NCI-H1048 (cell line): ENCODE results near the gene TIMP2.
"Not testable (repeated sequence)": the region's sequence is repeated elsewhere in the genome, so short reads cannot be mapped to it uniquely, and the experiment has no call there.

Experiments
- DNase-seq: peaks from one replicate; lab custom pipeline; 2025; lab: John Stamatoyannopoulos, UW

TIMP2 gene

DNA sequence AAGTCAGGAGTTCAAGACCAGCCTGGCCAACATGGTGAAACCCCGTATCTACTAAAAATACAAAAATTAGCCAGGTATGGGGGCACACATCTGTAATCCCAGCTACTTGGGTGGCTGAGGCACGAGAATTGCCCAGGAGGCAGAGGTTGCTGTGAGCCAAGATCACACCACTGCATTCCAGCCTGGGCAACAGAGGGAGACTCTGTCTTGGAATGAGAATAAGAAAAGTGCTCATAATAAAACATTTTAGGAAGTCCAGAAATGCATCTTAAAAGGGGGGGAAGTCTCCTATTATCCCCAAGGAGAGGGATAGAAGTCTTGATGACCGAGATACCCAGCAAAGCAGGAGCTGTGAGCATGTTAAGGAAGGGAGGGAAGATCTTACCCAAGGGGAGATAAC, 58.1 kb downstream of the TIMP2 start:
- DNase-seq = not testable (repeated sequence)

DNA sequence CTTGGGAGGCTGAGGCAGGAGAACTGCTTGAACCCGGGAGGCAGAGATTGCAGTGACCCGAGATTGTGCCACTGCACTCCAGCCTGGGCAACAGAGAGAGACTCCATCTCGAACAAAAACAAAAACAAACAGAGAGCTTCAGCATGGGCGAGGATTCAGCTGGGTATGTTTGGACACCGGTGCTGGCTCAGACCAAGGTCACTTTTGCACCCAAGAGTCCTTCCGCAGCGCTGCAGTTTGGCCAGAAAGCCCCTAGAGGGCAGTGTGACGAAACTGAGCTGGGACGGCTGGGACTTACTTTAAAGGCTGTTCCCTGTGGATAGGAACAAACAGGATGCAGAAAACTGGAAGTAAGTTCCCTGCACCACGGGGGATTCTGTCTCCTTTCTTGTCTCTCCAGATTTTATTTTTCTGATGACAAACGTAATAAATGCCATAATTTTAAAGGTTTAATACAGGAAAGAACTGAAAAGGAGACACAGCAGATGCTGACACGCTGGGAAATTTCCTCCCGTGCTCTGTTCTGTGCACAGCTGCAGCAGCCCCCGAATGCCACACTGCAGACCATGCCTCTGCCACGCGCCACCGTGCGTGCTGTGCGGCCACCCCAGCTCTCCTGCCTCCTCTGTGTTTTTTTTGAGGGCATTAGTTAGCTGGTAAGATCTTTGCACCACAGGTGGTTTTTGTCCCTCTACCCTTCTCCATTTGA, 59.4 kb downstream of the TIMP2 start:
- DNase-seq = peak; percentile 31

DNA sequence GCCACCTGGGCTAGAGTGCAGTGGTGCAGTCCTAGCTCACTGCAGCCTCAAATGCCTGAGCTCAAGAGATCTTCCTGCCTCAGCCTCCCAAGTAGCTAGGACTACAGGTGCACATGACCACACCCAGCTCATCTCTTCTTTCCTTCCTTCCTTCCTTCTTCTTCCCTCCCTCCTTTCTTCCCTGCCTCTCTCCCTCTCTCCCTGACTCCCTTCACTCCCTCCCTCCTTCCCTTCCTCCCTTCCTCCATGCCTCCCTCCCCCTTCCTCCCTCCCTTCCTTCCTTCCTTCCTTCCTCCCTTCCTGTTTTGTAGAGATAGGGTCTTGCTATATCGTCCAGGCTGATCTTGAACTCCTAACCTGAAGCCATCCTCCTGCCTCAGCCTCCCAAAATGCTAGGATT, 61.1 kb downstream of the TIMP2 start:
- no peak for DNase-seq

DNA sequence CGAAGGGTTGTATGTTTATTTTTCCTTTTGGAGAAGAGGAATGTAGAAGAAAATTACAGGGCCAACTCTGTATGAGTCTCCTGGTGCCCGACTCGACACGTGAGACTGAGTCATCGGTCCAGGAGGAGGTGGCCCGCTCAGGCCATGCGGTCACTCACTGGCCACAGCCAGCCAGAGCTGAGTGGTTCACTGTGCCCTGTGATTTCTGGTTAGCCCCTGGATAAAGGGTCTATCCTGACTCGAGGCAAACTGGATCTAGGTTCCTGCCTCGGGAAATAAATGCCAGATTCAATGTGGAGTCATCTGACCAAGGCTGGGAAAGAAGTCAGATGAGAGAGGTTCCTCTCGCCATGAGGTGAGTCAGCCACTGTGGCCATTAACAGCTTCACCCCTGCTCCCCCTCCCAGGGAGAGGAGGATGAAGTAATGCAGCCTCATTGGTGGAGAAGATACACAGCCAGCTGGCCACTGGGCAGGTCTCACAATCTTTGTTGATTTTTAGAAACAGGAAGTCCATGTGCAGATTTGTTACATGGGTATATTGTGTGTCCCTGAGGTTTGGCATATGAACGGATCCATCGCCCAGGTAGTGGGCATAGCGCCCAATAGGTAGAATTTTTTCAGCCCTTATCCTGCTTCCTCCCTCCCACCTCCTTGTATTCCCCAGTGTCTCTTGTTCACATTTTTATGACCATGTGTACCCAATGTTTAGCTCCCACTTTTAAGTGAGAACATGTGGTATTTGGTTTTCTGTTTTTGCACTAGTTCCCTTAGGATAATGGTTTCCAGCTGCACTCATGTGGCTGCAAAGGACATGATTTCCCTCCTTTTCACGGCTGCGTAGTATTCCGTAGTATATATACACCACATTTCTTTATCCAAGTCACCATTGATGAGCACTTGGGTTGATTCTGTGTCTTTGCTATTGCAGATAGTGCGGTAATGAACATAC, 62.8 kb downstream of the TIMP2 start:
- no peak for DNase-seq

DNA sequence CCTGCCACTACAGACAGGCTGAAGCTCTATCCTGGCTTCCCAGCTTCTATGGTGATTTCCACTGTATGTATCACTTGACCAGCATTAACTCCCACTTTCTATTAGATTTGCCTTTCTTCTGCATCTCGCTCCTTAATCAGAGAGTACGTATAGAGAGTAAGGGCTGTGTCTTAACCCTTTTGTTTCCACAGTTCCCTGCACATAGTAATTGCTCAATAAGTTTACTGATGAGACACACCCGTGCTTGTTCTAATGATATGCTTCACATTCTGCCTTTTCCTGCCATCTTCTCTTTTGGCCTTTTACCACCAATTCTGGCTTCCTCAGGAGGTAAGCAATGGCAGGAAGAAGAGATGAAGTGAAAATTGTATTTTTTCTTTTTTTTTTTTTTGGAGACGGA, 64.0 kb downstream of the TIMP2 start:
- no peak for DNase-seq

DNA sequence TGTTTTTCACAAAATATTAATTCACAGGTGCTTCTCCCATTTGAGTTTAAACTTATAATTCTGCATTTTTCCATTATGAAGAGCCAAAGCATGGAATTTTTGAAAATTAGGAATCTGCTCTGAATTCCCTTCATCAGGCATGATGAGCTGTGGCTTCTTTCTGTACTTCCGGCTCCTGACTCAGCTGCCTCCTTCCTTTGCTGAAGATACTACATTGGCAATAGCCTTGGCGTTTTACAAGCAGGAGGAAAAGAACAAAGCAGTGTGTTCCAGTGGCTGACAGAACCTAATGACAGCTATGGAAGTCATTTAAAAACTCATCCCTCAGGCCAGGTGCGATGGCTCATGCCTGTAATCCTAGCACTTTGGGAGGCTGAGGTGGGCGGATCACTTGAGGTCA, 66.1 kb downstream of the TIMP2 start:
- no peak for DNase-seq

DNA sequence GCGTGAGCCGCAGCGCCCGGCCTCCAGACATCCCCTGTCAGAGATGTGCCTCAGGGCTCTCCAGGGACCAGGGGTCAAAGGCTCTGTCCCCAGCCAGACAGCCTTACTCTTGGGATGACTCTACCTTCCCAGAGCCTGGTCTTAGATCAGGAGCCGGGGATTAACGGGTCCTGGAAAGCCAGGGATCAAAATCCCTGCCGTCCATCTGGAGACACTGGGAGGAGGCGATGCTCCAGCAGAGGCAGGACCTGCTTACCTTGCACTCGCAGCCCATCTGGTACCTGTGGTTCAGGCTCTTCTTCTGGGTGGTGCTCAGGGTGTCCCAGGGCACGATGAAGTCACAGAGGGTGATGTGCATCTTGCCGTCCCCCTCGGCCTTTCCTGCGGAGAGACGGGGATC, 67.9 kb downstream of the TIMP2 start:
- no peak for DNase-seq

DNA sequence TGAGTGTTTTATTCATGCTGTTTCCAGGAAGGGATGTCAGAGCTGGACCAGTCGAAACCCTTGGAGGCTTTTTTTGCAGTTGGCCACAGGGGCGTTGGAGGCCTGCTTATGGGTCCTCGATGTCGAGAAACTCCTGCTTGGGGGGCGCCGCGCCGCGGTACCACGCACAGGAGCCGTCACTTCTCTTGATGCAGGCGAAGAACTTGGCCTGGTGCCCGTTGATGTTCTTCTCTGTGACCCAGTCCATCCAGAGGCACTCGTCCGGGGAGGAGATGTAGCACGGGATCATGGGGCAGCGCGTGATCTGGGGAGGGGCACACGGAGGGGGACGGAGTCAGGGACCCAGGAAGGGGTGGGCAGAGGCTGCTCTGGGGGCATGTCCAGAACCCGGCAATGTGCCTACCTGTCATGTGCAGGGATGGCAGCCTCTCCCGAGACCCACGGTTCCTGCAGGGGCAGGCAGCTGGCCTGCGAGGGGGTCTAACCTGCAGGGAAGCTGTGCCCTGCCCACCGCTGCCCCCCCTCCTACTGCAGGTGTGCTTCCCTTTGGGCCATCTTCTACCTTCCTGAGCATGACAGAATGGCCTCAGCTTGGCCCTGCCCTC, 69.5 kb downstream of the TIMP2 start:
- no peak for DNase-seq

DNA sequence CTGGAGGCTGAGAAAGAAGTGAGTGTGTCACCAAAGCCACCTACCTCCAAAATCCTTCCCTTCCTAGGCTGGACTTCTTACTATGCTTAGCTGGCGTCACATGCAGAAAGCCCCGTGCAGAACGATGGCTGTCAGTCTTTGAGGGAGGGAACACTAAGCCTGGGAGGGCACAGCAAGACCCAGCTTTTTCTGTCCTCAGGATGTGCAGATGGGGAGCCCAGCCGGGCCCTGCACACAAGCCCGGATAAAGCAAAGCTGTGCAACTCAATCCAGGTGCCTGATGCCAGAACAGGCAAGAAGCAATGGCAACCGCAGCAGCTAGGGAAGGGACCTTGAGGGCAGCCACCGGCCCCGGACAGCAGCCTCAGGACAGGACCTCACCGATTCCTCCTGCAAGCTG, 70.7 kb downstream of the TIMP2 start:
- no peak for DNase-seq

DNA sequence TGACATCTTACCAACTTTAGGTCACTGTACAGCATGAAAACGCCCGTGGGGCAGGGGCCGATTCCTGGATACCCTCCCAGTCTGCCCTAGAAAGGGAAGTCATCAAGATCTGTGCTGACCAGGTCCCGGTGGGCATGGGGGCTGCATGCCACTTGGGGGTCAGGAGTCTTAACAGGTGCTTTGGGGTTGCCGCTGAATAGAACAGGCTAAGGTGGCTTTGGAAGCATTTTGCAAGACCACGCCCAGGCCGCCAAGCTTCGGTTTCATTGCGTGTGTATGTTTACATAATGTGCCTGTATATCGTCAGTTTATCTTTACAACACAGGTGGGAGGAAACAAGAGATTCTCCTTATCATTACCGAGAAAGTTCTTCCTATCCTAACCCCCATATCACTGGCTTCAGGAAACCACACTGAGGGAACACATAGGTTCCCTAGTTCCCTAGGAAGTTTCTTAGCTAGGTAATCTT, 71.2 kb downstream of the TIMP2 start:
- DNase-seq = no peak

DNA sequence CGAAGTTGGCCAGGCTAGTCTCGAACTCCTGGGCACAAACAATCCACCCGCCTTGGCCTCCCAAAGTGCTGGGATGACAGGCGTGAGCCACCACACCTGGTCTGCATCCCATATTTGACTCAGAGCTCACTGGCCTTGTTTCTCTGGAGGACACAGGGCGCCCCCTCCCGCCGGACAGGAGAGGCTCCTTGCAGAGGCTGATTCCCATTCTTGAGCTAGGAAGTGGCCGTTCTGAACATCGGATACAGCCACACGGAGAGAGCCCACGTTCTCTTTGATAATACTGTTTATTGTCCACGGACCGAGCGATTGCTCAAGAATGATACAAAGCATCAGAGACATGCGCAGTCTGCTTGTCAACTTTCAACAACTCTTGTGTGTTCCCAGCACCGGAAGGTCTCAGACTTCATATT, 72.5 kb downstream of the TIMP2 start:
- no peak for DNase-seq

DNA sequence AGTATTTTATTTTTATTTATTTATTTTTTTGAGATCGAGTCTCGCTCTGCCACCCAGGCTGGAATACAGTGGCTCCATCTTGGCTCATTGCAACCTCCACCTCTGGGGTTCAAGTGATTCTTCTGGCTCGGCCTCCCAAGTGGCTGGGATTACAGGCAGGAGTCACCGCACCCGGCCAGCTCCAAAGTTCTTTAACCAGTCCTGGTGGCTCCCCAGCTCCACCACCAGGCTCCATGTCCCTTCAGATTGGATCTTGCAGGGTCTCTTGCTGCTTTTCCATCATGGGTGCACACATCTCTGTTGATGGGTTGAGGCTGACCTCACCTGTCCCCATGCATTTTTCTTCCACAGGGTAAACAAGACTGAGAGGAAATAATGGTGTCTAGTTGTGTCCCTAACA, 76.2 kb downstream of the TIMP2 start:
- no peak for DNase-seq

DNA sequence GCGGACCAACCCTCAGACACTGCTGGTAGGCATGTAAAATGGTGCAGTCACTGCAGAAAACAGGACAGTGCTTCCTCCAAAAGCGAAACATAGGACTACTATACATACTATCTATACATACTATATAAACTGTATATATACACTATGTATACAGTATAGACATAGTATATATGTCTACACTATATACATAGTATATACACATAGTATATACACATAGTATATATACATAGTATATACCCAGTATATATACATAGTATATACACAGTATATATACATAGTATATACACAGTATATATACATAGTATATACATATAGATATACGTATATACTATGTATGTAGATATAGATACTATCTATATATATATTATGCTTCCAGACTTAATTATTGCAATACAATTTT, 78.1 kb downstream of the TIMP2 start:
- DNase-seq = no peak

DNA sequence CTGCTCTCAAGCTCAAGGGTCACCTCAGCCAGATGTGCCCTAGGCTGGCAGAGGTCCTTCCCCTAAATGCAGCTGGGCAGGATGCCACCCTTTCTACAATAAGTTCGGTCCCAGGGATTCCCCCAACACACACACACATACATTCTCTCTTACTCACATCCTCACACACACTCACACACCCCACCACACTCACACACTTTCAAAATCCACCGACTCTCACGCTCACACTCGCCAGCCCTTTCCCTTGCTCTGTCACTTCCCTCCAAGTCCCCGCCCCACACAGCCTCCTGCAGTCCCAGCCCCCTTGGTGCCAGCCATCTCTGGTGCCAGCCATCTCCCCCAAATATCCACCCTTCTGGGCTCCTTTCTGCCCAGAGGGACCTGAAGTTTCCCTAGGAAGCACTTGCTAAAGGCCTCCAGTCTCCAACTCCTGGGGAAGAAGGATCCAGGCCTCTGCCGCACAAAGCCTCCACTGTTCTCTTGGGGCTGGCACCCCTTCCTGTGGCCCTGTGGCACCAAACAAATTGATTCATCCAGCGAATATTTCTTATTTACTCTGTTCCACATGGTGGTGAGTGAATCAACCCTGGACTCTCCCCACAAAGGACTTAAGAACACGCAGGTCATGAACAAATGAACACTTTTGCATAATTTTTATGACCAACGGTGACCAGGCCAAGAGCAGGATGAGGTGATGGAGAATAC, 80.7 kb downstream of the TIMP2 start:
- no peak for DNase-seq

DNA sequence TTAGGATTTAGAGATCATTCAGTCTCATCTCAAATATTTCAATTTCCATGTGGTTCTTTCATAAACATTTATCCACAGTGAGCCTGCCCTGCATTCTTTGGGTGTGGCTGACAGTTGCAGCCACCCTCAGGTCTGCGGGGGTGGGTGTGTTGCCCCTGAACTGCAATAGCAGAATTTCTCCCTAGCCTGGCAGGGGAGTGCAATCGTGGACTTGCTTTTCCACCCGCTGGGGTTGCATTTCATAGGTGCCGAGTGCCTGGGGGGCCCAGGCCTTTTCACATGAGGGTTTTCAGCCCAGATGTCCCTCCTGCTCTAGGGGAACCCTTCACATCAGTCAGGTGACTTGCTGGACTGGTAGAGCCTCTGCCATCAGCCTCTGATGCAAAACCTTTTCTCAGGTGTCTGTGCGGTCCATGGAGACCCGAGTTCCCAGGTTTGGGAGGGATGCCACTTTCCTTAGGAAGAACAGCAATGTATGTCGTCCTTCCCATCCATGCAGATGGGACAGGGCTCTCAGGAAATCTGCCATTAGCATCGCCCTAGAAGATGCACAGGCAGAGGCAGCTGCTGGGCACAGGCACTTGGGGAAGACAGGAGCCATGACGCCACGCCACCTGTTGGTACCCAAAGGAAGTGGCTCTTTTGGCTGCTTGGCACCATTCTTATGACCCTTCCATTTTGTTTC, 82.2 kb downstream of the TIMP2 start:
- no peak for DNase-seq

DNA sequence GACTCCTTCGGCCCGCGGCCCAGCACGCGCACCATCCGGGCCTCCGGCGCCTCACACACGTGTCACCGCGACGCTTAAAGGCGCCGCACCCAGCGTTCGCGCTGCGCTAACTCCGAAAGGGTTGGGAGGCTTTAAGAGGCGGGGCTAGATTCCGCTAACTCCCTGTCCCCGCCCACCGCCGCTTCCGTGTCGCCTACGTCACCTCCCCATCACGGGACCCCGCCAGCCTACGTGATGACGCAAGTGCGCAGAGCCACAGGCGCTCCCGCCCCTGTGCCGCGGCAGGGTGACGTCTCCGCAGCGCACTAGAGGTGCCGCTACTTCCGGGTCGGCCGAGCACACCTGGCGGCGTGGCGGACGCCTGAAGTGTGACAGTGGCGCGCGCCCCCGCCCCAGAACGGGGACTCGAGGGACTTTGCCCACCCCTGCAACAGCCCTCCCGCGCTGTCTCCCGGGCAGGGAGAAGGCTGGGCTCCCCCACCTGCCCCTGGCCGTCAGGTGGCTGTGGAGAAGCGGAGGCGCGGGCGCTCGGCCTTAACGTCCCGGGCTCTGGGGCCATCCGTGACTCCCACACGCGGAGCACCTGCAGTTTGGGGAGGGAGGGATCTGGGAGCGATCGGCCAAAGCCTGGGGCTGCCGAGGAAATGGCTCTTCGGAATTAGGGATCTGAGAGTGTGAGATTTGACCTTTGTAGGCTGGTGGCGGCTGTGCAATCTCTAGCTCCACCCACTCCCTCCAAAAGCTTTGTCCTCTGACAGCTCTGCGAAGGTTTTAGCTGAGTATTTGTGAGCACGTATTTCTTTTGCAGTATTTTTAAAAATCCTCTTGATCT, 84.2 kb downstream of the TIMP2 start, which contains the start of gene USP36:
TSS of gene USP36 (minus strand) at position 35 of the 832 bp plus-strand sequence. CDS start 4,451 bp downstream, outside the sequence.
- peak; percentile 96 for DNase-seq

DNA sequence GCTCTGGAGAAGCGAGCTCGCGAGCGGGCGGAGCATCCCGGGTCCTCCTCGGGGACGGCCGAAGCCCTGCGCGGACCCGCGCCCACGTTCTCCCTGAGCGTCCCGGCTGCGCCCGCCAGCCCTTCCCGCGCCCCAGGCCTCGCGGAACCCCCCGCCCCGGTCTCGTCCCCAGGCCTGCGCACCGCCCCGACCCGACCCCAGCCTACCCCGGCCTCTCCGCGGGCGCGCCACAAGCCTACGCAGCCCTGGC, 84.7 kb downstream of the TIMP2 start:
- no peak for DNase-seq

DNA sequence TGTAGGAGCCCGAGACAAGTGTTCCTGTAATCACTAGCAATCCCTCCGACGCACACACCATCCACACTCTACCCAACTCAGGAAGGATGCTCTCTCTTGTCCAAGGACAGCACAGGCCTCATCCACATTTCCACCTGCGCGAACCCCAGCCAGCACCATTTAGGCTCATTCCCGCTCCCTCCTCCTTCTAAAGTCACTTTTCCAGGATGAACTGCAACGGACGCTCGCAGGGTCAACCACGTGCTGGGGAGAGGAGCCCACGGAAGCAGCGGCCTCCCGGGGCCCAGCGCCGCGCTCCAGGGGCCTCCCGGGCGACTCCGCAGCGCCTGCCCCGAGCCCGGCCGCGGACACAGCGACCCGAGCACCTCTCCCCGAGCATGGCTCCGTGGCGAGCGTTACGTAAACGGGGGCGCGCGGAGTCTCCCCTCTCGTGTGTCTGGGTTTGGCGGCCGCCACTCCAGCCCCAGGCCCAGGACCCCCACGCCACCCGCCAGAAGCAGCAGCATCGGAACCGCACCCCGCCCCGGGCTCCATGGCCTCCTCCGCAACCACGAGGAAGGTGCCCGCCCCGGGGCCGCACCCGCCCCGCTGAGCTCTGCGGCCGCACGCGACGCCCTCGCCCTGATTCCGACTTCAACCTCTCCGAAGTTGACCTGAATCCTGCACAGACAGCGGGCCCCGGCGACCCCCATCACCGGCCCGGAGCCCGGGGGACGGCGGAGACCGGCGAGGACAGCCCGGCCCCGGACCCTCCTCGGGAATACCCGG, 85.2 kb downstream of the TIMP2 start:
- DNase-seq = no peak

DNA sequence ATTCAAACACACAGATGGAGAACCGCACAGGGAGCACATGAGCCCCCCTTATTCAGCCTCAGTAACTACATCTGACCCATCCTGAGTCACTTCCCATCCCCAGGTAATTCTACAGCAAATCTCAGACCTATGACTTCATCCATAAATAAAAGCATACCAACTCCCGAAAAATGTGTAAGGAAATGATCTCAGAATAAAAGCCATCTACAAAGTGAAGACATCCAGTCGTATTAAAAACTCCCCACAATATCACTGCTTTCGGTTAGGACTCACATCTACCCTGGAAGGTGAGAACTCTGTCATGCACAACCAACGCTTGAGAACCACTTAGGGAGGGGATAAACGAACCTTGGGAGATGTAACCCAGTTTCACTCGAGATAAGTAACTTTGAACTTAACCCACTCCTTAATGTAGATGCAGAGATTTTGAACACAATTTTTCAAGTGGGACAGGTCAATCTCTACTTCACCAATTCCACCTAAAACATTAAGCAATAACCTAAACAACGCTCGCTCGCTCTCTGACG, 85.9 kb downstream of the TIMP2 start:
- DNase-seq = no peak

DNA sequence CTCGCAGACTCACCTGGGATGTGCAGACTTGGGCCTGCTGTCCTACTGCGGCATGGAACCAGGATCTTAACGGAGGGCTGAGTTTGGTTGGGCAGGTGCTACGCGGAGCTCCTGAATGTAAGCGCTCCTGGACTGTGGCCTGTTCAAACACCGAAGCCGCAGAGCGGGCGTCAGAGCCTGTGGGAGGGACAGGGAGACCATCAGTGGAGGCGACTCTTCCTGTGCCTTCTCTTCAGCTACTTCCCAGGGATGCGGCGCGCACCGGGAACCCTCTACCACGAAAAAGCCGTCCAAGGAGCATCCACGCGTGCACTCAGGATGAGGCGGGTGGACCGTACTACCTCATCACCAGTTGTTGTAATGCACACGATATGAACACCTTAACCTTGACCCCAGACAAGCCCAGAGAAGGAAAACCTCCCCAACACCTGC, 86.6 kb downstream of the TIMP2 start:
- no peak for DNase-seq
